ENCODE measurements around the gene PYGB.

PYGB gene

DNA sequence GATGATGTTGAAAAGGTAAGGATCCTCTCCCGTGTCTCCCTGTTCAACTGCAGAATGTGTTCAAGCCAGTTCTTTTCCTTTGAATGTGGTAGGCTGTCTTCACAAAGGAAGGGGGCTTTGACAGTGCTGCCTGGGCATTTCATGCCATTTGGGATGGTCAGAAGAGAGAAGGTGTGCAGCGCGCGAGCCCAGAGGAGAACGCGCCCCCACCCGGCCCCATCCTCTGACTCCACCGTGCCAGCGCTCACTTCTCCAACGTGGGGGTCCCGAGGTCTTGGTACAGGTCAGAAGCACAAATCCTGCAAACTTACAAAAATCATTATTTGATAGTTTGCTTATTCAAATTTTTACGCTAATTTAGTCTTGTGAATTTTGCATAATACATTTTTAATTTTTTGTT is 38.0 kb upstream of the PYGB start:
- no peaks in the 10 kb centered on the region for H3K9me3 ChIP-seq (ENCODE audit: control insufficient read depth, insufficient read depth, low read length)
- no peak overlapping the region for H3K9ac ChIP-seq (ENCODE audit: low read depth, low read length)
- peaks cover 3% of the 10 kb centered on the region; the same call in 1 of the 2 replicates for H3K36me3 ChIP-seq (ENCODE audit: insufficient read depth, low read length)
- peaks cover 11% of the 10 kb centered on the region; the same call in 1 of the 2 replicates for H3K4me1 ChIP-seq (ENCODE audit: insufficient read depth, low read length)

DNA sequence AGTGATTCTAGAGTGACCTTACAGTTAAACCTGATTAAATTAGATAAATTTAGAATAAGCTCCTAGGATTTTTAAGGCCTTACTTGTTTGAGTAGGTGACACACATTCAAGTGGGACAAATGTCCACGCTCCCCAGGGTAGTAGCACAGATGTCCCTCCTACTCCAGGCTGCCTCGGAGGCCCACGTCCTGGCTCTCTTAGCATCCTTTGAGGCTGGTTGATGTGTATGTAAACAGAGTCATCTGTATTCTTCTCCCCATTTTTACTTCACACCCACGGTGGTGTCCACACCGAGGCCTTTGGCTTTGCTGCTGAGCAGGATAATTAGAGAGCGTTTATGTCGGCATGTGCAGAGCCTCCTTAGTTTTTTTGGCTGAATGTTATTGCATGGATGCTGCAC is 36.6 kb upstream of the PYGB start:
- no peaks in the 10 kb centered on the region for H3K9me3 ChIP-seq (ENCODE audit: control insufficient read depth, insufficient read depth, low read length)
- peaks cover 3% of the 10 kb centered on the region; the same call in 1 of the 2 replicates for H3K36me3 ChIP-seq (ENCODE audit: insufficient read depth, low read length)
- H3K9ac ChIP-seq (ENCODE audit: low read depth, low read length) = no peak overlapping the region
- H3K4me1 ChIP-seq (ENCODE audit: insufficient read depth, low read length) = no peaks in the 10 kb centered on the region

DNA sequence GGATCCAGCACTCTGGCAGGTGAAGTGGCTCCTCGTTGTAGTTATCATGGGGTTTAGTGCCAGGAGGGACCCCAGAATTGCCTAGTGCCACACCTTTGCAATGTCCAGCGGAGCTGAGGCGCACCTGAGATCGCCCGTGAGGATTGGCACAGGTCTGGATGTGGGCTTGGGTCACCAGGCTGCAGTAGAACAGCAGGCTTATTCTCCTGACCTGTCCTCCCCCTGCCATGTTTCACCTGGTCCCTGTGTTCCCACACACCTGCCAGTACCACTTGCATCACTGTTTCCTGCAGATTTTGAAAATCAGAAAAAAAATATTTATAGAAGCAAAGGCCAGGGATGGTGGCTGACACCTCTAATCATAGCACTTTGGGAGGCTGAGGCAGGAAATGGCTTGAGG is 35.6 kb upstream of the PYGB start:
- Histone ChIP-seq H3K36me3 (ENCODE audit: insufficient read depth, low read length) (peaks cover 3% of the 10 kb centered on the region; the same call in 1 of the 2 replicates), H3K9me3 (ENCODE audit: control insufficient read depth, insufficient read depth, low read length) (no peaks in the 10 kb centered on the region), H3K4me1 (ENCODE audit: insufficient read depth, low read length) (no peaks in the 10 kb centered on the region), H3K9ac (ENCODE audit: low read depth, low read length) (no peak overlapping the region)

DNA sequence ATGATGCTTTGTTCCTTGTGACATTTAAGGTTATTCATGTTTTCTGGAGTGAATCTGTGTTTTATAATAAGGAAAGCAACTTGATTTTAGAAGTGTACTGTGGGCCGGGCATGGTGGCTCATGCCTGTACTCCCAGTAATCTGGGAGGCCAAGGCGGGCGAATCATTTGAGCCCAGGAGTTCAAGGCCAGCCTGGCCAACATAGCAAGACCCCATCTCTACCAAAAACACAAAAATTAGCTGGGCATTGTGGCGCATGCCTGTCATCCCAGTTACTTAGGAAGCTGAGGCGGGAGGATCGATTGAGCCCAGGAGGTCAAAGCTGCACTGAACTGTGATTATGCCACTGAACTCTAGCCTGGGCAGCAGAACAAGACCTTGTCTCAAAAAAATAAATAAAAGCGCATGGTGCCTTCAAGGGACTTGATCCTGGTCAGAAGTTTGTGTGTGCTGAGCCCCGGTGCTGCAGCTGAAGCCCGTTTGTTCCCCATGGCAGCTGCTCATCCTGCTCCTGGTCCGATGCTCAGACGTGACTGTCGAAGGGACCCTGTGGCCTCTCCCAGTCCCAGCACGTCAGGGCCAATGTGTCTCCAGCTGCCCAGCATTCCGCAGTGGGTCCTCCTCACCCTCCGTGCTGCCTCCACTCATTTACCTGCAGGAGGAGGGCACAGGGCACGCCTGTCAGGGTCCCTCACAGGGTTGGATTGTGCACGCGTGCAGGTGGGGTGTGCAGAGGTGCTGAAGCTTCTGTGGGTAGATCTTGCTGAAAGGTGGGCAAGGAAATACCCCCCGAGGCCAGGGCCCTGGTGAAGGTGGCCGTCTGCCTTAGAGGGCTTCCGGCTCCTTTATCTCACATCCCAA is 34.1 kb upstream of the PYGB start:
- Histone ChIP-seq H3K9me3 (ENCODE audit: control insufficient read depth, insufficient read depth, low read length) (no peaks in the 10 kb centered on the region), H3K36me3 (ENCODE audit: insufficient read depth, low read length) (peaks cover 3% of the 10 kb centered on the region; the same call in 1 of the 2 replicates), H3K4me1 (ENCODE audit: insufficient read depth, low read length) (no peaks in the 10 kb centered on the region), H3K9ac (ENCODE audit: low read depth, low read length) (no peak overlapping the region)

- Histone ChIP-seq H3K9ac (ENCODE audit: low read depth, low read length) (no peak overlapping the region), H3K36me3 (ENCODE audit: insufficient read depth, low read length) (peaks cover 3% of the 10 kb centered on the region; the same call in 1 of the 2 replicates), H3K4me1 (ENCODE audit: insufficient read depth, low read length) (no peaks in the 10 kb centered on the region), H3K9me3 (ENCODE audit: control insufficient read depth, insufficient read depth, low read length) (no peaks in the 10 kb centered on the region)
These were observed 33.5 kb upstream of the PYGB start for GRCh38 chr20:25214426-25214790.

GRCh38 chr20:25214819-25215218 is 33.1 kb upstream of the PYGB start:
- Histone ChIP-seq H3K4me1 (ENCODE audit: insufficient read depth, low read length) (no peaks in the 10 kb centered on the region), H3K9me3 (ENCODE audit: control insufficient read depth, insufficient read depth, low read length) (no peaks in the 10 kb centered on the region), H3K9ac (ENCODE audit: low read depth, low read length) (no peak overlapping the region), H3K36me3 (ENCODE audit: insufficient read depth, low read length) (peaks cover 1% of the 10 kb centered on the region; the same call in 1 of the 2 replicates)

DNA sequence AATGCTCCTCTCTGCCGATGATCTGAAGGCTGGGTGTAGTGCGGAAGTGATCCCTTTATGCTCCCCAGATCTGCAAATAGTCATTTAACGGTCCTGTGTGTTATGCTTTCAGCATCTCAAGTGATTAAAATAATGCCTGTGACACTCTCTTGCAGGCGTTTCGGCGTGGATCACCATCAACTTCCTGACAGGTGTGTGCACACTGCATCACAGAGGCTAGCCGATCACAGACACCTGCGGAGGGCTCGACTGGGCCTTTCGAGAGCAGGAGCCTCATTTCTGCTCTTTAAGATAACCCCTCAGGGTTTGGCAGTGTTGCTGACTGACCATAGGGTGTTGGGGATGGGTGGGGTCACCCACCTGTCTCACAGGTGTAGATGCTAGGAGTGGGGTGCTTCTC is 32.4 kb upstream of the PYGB start:
- Histone ChIP-seq H3K9ac (ENCODE audit: low read depth, low read length) (no peak overlapping the region), H3K4me1 (ENCODE audit: insufficient read depth, low read length) (no peaks in the 10 kb centered on the region), H3K9me3 (ENCODE audit: control insufficient read depth, insufficient read depth, low read length) (no peaks in the 10 kb centered on the region), H3K36me3 (ENCODE audit: insufficient read depth, low read length) (no peaks in the 10 kb centered on the region)

- no peaks in the 10 kb centered on the region for H3K36me3 ChIP-seq (ENCODE audit: insufficient read depth, low read length)
- H3K9me3 ChIP-seq (ENCODE audit: control insufficient read depth, insufficient read depth, low read length) = no peaks in the 10 kb centered on the region
- no peak overlapping the region for H3K9ac ChIP-seq (ENCODE audit: low read depth, low read length)
- no peaks in the 10 kb centered on the region for H3K4me1 ChIP-seq (ENCODE audit: insufficient read depth, low read length)
These were observed 31.5 kb upstream of the PYGB start for GRCh38 chr20:25216199-25216945.

- H3K4me1 ChIP-seq (ENCODE audit: insufficient read depth, low read length) = peaks cover 3% of the 10 kb centered on the region; the same call in 1 of the 2 replicates
- H3K9me3 ChIP-seq (ENCODE audit: control insufficient read depth, insufficient read depth, low read length) = no peaks in the 10 kb centered on the region
- H3K9ac ChIP-seq (ENCODE audit: low read depth, low read length) = no peak overlapping the region
- H3K36me3 ChIP-seq (ENCODE audit: insufficient read depth, low read length) = no peaks in the 10 kb centered on the region
These were observed 30.4 kb upstream of the PYGB start for GRCh38 chr20:25217161-25218108.

DNA sequence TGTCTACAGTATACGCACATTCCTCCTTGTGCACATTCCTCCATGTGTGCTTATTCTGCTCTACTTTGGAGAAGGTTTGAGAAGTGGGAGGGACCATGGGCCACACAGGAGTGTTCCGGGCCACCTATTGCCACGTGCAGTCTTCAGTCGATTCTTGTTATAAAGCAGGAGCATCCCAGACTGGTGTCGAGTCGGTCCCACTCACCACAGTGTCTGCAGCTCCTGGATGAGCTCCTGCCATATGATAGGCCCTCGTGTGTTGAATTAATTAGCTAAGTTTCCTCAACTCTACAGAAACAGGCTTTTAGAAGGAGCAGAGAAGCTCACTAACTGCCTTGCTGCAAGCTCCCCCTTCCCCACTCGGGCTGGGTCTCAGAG is 29.8 kb upstream of the PYGB start:
- peaks cover 8% of the 10 kb centered on the region; the same call in 1 of the 2 replicates for H3K4me1 ChIP-seq (ENCODE audit: insufficient read depth, low read length)
- no peaks in the 10 kb centered on the region for H3K36me3 ChIP-seq (ENCODE audit: insufficient read depth, low read length)

DNA sequence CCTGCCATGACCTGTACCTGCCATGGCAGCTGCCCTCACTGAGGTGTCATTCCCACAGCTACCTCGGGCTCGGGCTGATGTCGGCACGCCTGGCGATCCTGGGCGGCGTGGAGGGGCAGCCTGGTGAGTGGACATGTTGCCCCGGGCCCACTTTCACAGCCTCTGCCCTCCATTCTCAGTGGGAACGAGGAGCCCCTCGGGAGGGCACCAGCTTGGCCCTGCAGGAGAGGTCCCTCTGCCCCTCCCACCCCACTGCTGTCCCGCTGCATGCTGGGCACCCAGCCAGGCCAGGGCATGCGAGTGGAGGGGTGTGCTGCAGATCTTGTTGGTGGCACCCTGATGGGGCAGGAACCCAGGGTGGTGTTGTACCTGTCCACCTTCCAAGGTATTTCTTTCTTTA is 29.4 kb upstream of the PYGB start:
- Histone ChIP-seq H3K4me1 (ENCODE audit: insufficient read depth, low read length) (peaks cover 12% of the 10 kb centered on the region; the same call in 1 of the 2 replicates), H3K36me3 (ENCODE audit: insufficient read depth, low read length) (no peaks in the 10 kb centered on the region), H3K9me3 (ENCODE audit: control insufficient read depth, insufficient read depth, low read length) (no peaks in the 10 kb centered on the region), H3K9ac (ENCODE audit: low read depth, low read length) (no peak overlapping the region)

More for the DNA sequence above, 29.8 kb upstream of the PYGB start:
- Histone ChIP-seq H3K9me3 (ENCODE audit: control insufficient read depth, insufficient read depth, low read length) (no peaks in the 10 kb centered on the region), H3K9ac (ENCODE audit: low read depth, low read length) (no peak overlapping the region)

DNA sequence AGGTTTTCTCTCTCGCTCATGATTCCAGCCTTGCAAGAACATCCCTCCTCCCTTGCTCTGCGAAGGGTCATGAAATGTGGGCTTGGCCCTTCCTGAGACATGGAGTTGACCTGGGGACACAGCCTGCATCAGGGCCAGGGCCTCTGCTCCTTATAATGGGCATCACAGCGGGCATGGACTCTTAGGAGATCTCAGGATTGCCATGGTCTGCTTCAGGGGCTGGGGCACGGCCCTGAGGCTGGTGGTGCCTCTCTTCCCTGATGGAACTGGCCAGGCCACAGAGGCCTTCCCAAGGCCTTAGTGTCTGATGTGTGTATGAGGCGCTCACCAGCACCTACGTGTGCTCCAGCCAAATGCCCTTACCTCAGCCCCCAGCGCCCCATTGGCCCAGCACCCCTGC is 28.5 kb upstream of the PYGB start:
- Histone ChIP-seq H3K36me3 (ENCODE audit: insufficient read depth, low read length) (no peaks in the 10 kb centered on the region), H3K9me3 (ENCODE audit: control insufficient read depth, insufficient read depth, low read length) (no peaks in the 10 kb centered on the region), H3K9ac (ENCODE audit: low read depth, low read length) (no peak overlapping the region), H3K4me1 (ENCODE audit: insufficient read depth, low read length) (peaks cover 15% of the 10 kb centered on the region; the same call in 1 of the 2 replicates)

DNA sequence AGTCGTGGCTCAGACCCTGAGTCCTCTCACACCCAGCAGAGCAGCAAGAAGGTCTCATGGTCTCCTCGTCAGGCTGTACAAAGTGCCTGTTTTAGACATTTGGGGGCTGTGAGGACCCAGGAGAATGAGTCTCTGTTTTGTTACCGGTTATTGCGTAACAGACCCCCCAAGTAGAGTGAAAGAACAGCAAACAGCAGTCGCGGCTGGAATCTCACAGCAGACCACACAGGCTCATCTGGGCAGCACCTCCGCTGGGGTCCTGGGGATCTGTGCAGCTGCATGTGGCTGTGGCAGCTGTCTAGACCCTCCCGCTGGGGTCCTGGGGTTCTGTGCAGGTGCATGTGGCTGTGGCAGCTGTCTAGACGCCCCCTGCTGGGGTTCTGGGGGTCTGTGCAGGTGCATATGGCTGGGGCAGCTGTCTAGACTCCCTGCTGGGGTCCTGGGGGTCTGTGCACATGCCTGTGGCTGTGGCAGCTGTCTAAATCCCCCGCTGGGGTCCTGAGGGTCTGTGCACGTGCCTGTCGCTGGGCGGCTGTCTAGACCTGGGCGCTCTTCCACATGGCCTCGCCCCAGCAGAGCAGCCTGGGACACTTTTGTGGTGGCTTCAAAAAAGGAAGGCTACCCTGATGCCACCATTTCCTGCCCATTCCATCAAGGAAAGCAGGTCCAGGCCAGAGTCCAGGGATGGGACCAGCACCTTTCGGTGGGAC is 27.7 kb upstream of the PYGB start:
- Histone ChIP-seq H3K36me3 (ENCODE audit: insufficient read depth, low read length) (no peaks in the 10 kb centered on the region), H3K9me3 (ENCODE audit: control insufficient read depth, insufficient read depth, low read length) (no peaks in the 10 kb centered on the region), H3K9ac (ENCODE audit: low read depth, low read length) (no peak overlapping the region), H3K4me1 (ENCODE audit: insufficient read depth, low read length) (peaks cover 15% of the 10 kb centered on the region; the same call in 1 of the 2 replicates)
